A549 (cell line): Measurements from ENCODE around the gene SLC24A1.

Source experiments
- CEBPB ChIP-seq, 2 experiments: fragments of >200 bp in 1 of 2; sonication (Bioruptor Twin) in 1 of 2; formaldehyde crosslinking in 1 of 2; IDR thresholded peaks; 2 replicates each; pipeline ENCODE4 v1.6.1; 2012 to 2016
- POLR2A ChIP-seq: IDR thresholded peaks from 2 replicates; pipeline ENCODE4 v1.6.1; 2012; ENCODE audit warnings: mild to moderate bottlenecking, low read length
- TF ChIP-seq, protein P1 (sequence below): fragments of >200 bp; sonication (Bioruptor Twin); formaldehyde crosslinking; IDR thresholded peaks from 3 replicates; pipeline ENCODE4 v1.5.1; 2016

DNA sequence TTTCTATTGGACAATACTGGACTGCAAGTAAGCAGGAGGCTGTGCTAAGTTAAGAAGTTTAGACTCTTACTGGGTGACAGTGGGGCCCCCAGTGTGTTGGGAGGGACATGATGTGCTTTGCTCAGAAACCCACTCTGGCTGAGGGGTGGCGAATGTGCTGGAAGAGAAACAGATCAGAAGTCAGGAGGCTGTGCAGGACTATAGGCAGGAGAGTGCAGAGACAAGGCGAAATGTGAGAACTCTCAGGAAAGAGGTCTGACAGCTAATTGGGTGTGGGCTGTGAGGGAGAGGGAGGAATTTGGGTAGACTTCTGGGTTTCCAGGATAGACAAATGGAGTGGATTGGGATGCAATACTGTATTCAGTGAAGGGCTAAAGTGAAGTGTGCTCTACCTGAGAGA lies 12.0 kb downstream of the SLC24A1 start:
- TF ChIP-seq, protein P1, sequence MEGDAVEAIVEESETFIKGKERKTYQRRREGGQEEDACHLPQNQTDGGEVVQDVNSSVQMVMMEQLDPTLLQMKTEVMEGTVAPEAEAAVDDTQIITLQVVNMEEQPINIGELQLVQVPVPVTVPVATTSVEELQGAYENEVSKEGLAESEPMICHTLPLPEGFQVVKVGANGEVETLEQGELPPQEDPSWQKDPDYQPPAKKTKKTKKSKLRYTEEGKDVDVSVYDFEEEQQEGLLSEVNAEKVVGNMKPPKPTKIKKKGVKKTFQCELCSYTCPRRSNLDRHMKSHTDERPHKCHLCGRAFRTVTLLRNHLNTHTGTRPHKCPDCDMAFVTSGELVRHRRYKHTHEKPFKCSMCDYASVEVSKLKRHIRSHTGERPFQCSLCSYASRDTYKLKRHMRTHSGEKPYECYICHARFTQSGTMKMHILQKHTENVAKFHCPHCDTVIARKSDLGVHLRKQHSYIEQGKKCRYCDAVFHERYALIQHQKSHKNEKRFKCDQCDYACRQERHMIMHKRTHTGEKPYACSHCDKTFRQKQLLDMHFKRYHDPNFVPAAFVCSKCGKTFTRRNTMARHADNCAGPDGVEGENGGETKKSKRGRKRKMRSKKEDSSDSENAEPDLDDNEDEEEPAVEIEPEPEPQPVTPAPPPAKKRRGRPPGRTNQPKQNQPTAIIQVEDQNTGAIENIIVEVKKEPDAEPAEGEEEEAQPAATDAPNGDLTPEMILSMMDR = no peak
- TF ChIP-seq POLR2A (no peak), CEBPB (IDR thresholded peaks at IDR 0.05) (no peak)
